Tibial artery (tissue), 4 donors: ENCODE measurements around the gene DNAL4.
A peak's percentile ranks its signal among the peaks of the same experiment; 100 is the strongest.

ENCODE experiments used
- DNase-seq, 2 donors: peaks; one replicate each; pipeline ENCODE4 v3.0.0-alpha.2; 2019
- H3K27ac ChIP-seq, 2 donors: fragments of 200-600 bp; sonication (generic) in 1 of 2; 1 replicate in 1 of 2; 2 replicates in 1 of 2; pipeline ENCODE4 v1.5.1; 2018 to 2019; ENCODE audit warnings: mild to moderate bottlenecking in 1 of 2
- H3K27me3 ChIP-seq, 2 donors: fragments of 200-600 bp; sonication (generic) in 1 of 2; one replicate each; pipeline versions ENCODE4 v1.5.1 to v1.6.0; 2016 to 2019
- H3K36me3 ChIP-seq, 3 donors: fragments of 200-600 bp; sonication (generic) in 2 of 3; one replicate each; pipeline ENCODE4 v1.5.1; 2016 to 2019; ENCODE audit warnings: mild to moderate bottlenecking in 2 of 3
- H3K4me1 ChIP-seq, 4 donors: fragments of 200-600 bp; sonication (generic) in 2 of 4; 1 replicate in 3 of 4; 2 replicates in 1 of 4; pipeline ENCODE4 v1.5.1; 2016 to 2019
- H3K4me3 ChIP-seq, 2 donors: fragments of 200-600 bp; sonication (generic) in 1 of 2; 1 replicate in 1 of 2; 2 replicates in 1 of 2; pipeline ENCODE4 v1.5.1; 2018 to 2019; ENCODE audit warnings: mild to moderate bottlenecking in 2 of 2
- H3K9me3 ChIP-seq, 3 donors: fragments of 200-600 bp; sonication (generic) in 1 of 3; one replicate each; pipeline ENCODE4 v1.5.1; 2016 to 2019
- CTCF ChIP-seq, 2 experiments: fragments of 200-600 bp in 1 of 2; fragments of 450-650 bp in 1 of 2; IDR thresholded peaks; one replicate each; pipeline ENCODE4 v1.5.1; 2017 to 2019; ENCODE audit warnings: antibody characterized with exemption in 2 of 2, mild to moderate bottlenecking in 1 of 2, moderate library complexity in 1 of 2
- intact Hi-C: fragments of 100-400 bp; cut with DNase I; formaldehyde crosslinking; loops from one replicate; pipeline ENCODE4 v1.15.0; 2023; ENCODE audit warnings: low total_unique reads

Gene DNAL4

GRCh38 chr22:38748487-38749136 lies 45.3 kb downstream of the DNAL4 start:
- Histone ChIP-seq H3K4me3 (no peak overlapping the region), H3K4me1 (peaks cover 3 to 35% (median 21%) of the 10 kb centered on the region in 4 donors), H3K27ac (no peak overlapping the region), H3K36me3 (peaks cover 93 to 95% (median 94%) of the 10 kb centered on the region in 3 donors), H3K9me3 (no peaks in the 10 kb centered on the region), H3K27me3 (no peaks in the 10 kb centered on the region)
- TF ChIP-seq CTCF (IDR thresholded peaks at IDR 0.05), result no peak
- DNase-seq, result no peak
- intact Hi-C loops, result no loop called here

- intact Hi-C loops, result no loop called here
- Histone ChIP-seq H3K36me3 (peaks cover 98 to 100% (median 100%) of the 10 kb centered on the region in 3 donors), H3K4me3 (no peak overlapping the region), H3K27me3 (no peaks in the 10 kb centered on the region), H3K9me3 (no peaks in the 10 kb centered on the region), H3K4me1 (peaks cover 0 to 9% (median 3%) of the 10 kb centered on the region in 4 donors), H3K27ac (no peak overlapping the region)
- DNase-seq, result no peak
- TF ChIP-seq CTCF (IDR thresholded peaks at IDR 0.05), result no peak
These were observed 48.1 kb downstream of the DNAL4 start for GRCh38 chr22:38745676-38746460.

- intact Hi-C loops, result no loop called here
- Histone ChIP-seq H3K36me3 (peaks cover 98 to 100% (median 100%) of the 10 kb centered on the region in 3 donors), H3K4me1 (peaks cover 0 to 5% (median 2%) of the 10 kb centered on the region in 4 donors), H3K9me3 (no peaks in the 10 kb centered on the region), H3K4me3 (no peak overlapping the region), H3K27ac (peak overlapping the region in 1 of 2 donors; percentile 12), H3K27me3 (no peaks in the 10 kb centered on the region)
- DNase-seq, result no peak
- TF ChIP-seq CTCF (IDR thresholded peaks at IDR 0.05), result no peak
These were observed 49.0 kb downstream of the DNAL4 start for GRCh38 chr22:38744981-38745380.

GRCh38 chr22:38742176-38742942 lies 51.6 kb downstream of the DNAL4 start:
- TF ChIP-seq CTCF (IDR thresholded peaks at IDR 0.05), result no peak
- Histone ChIP-seq H3K27me3 (no peaks in the 10 kb centered on the region), H3K4me1 (peaks cover 0 to 5% (median 0%) of the 10 kb centered on the region in 4 donors), H3K36me3 (peaks cover 98 to 100% (median 100%) of the 10 kb centered on the region in 3 donors), H3K9me3 (no peaks in the 10 kb centered on the region), H3K4me3 (no peak overlapping the region), H3K27ac (peak overlapping the region in 1 of 2 donors; percentile 20)
- DNase-seq, result no peak
- intact Hi-C loops, result no loop called here

GRCh38 chr22:38741576-38741975 lies 52.4 kb downstream of the DNAL4 start:
- intact Hi-C loops, result no loop called here
- TF ChIP-seq CTCF (IDR thresholded peaks at IDR 0.05), result no peak
- Histone ChIP-seq H3K4me3 (no peak overlapping the region), H3K9me3 (no peaks in the 10 kb centered on the region), H3K27ac (no peak overlapping the region), H3K36me3 (peaks cover 98 to 100% (median 100%) of the 10 kb centered on the region in 3 donors), H3K27me3 (no peaks in the 10 kb centered on the region), H3K4me1 (peaks cover 0 to 5% (median 0%) of the 10 kb centered on the region in 4 donors)
- no peak for DNase-seq
